ENCODE measurements around the gene RERGL.
"Not testable (repeated sequence)": the region's sequence is repeated elsewhere in the genome, so short reads cannot be mapped to it uniquely, and the experiment has no call there.

The RERGL gene, protein sequence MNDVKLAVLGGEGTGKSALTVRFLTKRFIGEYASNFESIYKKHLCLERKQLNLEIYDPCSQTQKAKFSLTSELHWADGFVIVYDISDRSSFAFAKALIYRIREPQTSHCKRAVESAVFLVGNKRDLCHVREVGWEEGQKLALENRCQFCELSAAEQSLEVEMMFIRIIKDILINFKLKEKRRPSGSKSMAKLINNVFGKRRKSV

DNA sequence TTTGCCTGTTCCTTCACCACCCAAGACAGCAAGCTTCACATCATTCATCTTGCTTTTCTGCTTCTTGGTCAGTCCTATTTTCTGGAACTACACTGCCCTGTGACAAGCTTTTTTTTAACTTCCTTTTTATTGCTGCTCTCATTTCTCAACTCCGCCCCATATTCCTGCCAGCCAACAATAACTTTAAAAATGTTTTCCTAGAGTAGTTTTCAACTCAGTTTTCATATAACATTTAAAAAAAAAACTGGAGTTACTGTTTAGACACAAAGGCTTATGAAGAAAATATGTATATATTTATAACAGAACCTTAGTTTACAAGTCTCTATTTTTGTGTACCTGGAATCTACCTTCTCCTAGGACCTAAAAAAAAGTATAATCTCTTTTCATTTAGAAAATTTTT, at the start of gene RERGL:
Gene RERGL, minus strand, starts transcription at position 101 of the 400 bp plus-strand sequence. Its CDS starts 53 bp downstream, at position 48.
- no peak for DNase-seq

DNA sequence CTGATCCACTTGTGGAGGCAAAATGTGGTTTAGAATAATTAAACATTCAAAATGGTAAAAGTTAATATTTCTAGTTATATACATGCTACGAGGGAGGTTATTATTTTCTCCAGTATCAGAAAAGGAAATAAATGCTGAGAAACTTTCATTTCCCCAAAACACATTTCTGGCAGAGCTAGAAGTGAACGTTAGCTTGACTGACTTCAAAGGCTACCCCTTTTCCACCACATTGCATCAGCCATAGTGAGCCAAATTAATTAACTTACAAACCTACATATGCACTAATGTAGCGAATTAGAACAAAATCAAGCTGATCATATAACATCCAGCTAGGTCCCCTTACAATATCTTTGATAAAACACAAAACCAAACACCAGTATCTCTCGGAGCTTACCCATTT, 49.3 kb upstream of the RERGL start:
- DNase-seq, result no peak

DNA sequence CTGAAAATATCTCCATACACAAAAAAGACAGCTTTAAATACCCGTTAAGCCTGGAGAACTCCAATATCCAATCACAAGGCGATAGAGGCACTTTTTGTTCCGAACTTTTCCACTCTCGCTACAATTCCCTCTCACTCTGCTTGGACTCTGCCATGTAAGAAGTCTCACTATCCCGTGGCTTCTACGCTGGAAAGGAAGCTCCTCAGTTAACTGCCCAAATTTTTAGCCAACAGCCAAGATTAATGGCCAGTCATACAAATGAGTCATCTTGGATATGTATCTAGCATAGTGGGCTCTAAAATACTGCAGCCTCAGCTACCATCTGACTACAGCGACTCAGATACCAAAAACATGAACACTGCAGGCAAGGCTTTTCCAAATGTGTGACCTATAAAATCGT, 45.5 kb upstream of the RERGL start:
- no peak for DNase-seq

DNA sequence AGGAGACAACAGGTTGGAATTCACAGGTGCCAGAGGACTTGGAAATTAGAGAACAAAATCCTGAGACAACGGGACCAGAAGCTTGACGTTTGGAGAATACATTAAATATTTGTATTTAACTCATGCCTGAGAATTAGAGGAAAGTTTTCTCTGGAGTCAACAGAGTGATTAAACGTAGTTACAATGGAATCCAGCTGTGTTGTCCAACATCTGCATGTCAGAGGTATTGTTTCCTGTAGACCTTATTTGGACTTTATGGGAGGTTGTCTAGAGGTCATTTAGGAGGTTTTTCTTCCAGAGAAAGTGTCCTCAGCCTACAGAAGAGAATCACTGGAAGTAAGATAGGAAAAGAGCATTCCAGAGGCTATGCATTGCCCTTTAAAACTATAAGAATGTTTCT, 45.1 kb upstream of the RERGL start:
- no peak for DNase-seq

DNA sequence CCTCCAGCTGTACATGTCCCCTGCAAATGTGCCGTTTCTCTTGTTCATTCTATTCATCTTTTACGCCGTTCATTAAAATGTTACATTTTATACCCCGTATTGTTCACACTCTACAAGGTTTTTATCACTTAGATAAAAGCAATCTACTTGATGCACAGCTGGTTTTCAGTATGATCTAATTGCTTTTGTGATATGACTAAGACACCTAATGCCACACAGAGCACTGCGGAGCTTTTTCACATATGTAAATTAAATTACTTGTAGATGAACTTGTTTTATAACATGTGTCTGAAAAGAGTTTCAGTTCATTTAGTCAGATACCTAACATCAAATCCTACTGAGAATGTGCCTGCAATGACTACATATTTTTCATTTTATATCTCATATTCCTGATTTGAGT, 40.9 kb upstream of the RERGL start:
- no peak for DNase-seq

DNA sequence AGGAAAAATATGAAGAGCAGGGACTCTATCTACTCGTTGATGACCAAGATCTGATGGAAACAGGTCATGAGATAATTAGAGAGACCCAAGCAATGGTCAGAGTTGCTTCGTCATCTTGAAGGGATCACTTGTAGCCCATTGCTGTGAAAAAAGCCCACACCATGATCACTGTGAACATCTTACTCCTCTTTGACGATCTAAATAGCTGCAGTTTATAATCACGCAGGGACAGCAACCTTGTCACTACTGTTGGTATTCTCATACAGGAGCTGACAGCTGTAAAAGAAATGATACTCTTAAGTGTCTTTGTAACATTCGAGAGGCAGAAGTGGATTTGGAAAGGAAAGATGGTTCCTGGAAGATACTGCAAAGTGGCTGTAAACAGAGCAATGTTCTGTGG, 33.7 kb upstream of the RERGL start:
- no peak for DNase-seq

DNA sequence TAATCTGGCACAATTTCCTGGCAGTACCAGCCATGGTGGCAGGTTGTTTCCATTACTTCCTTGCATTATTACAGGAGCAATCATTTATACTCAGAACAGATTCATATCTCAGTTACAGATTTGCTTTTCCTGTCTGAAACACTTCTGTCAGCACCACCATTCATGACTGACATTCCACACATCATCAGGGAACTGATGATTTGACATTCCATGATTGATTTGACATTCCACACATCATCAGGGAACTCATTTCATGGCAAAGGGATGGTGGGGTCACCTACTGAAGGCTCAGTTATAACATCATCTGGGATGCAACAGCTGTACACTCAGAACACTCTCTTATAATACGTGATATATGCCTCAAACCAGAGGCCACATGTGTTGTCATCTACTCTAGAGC, 30.9 kb upstream of the RERGL start:
- no peak for DNase-seq

DNA sequence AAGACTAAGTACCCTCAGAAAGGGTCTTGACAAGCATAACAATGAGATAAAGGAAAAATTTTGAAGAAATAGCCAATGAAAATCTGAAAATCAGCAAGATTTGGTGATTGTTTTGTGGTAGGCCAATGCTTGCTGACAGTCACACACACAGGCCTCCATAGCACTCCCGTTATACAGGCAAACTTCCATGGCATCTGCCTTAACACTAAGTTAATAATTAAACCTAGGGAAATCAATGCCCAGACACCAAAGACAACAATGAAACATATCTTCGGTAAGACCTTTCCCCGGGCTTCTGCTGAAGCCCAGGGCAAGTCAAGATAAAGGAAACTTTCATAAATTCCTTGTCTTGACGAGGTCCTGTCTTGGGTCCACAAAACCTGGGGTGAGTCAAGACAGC, 18.6 kb upstream of the RERGL start:
- DNase-seq, result no peak

DNA sequence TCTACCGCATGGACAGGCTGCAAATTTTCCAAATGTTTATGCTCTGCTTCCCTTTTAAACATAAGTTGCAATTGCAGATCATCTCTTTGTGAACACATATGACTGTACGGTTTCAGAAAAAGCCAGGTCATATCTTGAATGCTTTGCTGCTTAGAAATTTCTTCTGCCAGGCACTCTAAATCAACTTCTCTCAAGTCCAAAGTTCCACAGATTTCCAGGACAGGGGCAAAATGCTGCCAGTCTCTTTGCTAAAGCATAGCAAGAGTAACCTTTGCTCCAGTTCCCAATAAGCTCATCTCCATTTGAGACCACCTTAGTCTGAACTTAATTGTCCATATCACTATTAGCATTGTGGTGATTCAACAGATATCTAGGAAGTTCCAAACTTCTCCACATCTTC, 13.6 kb upstream of the RERGL start:
- DNase-seq, result no peak

DNA sequence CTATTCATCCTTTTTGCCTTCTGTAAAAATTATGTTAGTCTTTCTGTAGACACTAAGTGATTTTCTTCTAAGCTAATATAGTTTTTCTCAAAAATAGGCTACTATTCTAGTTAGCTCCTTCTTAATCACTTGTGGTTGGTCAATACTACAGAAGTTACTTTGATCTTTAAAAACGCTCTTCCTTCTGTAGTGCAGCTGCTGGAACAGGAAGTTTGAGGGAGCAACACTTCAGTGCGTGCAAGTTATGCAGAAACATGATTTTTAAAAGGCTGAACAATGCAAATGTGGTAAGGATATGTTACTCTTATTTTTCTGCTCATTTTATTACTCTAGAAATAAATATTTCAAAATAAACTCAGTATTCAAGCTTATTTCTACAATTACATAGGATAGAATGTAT, 11.1 kb upstream of the RERGL start:
- no peak for DNase-seq

DNA sequence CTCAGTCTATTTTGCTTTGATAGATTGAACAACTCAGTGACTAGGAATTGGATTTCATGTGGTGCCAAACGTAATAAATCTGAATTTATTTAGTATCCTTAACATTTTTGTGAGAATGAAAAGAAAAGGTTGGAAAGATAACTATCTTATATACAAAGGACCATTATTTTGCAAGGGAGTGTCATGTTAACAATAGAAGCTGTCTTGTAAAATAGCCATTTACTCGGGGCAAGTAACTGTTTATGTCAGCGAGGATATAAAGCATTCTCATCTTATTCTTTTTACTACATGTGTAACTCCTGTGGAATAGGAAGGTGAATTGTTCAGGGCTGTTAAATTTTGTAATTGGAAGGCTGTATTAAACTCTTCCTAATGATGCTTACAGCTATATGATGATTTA, 5.9 kb downstream of the RERGL start:
- DNase-seq, result no peak

DNA sequence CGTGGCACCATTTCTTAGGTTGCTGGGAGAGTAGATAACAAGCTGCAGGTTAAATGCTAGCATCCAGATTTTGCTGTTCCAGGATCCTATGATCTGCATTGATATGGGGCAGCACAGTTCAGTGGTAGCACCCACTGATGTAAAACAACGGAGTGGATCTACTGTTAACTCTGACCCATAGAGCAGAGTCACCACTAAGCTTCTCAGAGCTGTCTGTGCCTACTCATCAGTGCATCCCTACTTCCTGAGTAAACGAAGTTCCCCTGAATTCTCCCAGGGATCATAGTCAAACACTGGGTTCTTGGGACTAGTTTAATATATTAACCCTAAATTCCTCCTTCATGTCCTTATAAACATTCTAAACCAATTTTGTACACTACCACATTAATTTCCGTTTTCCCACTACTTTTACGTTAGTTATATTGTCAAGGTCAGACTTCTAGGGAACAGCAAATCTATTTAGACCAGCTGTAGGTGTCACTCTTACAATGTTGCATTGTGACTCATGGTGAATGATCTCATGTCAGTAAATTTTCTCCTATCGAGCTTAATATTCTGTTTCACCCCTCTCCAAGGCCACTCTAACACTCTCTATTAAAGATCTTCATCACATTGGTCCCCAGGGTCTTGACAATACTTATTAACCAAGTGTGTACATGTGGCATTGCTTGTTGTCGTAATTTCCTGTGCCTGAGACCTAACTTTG, 10.3 kb downstream of the RERGL start:
- no peak for DNase-seq

DNA sequence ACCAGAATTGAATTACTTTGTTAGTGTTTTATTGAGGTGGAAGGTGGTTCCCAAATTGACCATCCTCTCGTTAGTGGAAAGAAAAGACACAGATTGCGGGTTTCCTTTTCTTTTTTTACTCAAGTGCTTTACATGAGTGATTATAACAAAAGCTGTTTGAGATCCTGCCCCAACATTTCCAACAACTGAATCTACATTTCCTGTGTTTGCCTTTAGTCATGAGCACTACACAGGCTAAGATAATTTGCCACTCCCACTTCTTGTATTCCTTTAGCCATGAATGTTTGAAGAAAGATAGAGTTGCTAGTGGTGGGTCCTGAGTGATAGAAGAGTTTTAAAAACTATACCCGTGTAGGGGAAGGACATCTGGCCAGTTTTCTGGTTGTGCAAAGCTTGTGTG, 16.0 kb downstream of the RERGL start:
- no peak for DNase-seq

DNA sequence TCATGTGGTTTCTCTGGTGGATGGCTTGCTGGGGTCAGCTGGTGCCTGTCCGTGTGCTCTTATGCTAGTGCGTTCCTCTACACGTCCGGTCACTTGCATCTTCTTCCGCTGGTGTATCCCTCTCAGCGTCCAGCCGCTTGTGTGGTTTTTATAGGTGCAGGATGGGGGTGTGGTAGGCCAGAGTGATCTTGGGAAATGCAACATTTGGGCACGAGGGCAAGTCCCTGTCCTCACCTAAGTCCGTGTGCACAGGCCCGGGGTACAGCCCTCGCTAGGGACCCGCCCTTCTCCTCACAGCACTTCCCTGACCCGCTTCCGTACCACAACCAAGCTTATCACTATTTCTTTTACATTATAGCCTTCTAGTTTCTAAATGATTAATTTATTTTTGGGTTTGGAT, 17.3 kb downstream of the RERGL start:
- DNase-seq, result no peak

DNA sequence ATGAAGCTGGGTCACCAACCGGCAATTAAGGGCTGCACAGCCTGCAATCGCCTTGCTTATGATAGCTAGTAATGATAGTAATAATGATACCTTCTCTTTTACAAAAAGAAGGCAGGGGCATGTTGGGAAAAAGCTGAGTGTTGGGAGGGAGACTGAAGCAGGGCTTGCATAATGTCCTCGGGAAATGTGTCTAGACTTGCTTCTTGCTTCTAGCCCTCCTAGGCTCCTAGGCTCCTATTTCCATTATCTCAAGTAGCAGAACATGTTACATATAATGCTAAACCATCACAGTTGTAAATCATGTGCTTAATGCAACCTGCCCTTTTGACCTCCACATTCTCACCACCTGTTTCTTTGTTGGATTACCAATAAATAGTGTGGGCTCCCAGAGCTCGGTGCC, 18.7 kb downstream of the RERGL start:
- no peak for DNase-seq

DNA sequence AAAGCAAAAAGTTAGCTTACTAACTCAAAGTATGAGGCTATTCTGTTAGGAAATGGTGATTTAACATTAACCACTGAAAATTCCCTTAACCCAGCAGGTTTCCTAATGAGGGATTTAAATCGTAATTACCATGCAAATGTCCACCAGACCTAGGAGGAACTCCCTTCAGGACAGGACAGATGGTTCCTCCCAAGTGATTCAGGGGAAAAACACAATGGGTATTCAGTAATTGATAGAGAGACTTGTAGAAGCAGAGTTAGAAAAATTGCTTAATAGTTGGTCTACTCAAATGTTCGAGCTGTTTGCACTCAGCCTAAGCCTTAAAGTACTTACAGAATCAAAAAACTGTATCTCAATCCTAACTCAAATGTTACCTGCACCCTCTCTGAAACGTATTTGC, 21.6 kb downstream of the RERGL start:
- DNase-seq, result no peak

DNA sequence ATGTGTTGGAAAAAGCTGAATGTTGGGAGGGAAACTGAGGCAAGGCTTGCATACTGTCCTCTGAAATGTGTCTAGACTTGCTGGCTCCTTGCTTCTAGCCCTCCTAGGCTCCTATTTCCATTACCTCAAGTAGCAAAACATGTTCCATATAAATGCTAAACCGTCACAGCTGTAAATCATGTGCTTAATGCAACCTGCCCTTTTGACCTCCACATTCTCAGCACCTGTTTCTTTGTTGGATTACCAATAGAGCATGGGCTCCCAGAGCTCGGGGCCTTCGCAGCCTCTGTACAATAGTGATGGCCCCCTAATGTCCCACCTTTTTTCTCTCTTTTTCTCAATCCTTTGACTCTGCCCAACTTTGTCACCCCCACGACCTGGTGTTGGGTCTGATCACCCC, 23.3 kb downstream of the RERGL start:
- no peak for DNase-seq

DNA sequence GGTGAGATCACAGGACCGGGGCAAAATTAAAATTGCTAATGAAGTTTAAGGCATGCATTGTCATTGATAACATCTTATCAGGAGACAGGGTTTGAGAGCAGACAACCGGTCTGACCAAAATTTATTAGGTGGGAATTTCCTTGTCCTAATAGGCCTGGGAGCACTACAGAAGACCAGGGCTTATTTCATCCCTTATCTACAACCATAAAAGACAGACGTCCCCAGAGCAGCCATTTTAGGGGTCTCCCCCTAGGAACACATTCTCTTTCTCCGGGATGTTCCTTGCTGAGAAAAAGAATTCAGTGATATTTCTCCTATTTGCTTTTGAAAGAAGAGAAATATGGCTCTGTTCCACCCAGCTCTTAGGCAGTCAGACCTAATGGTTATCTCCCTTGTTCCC, 27.1 kb downstream of the RERGL start:
- not testable (repeated sequence) for DNase-seq

DNA sequence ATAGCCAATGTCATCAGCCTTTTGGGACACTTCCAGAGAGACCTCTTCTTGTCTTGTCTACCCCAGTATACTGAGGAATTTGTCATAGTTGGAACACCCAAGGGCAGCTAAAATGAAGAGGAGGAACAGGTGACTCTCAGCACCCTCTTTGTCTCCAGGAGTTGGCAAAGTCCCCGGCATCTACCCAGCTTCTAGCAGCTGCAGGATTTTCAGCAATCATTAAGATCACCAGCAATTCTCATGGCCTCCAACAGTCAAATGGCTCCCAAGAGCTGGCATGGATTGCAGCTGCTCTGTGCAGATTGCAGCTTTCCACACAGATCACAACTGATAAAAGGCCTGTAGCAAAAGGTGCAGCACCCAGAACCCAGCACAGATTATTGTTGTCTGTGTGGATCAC, 32.9 kb downstream of the RERGL start:
- no peak for DNase-seq

DNA sequence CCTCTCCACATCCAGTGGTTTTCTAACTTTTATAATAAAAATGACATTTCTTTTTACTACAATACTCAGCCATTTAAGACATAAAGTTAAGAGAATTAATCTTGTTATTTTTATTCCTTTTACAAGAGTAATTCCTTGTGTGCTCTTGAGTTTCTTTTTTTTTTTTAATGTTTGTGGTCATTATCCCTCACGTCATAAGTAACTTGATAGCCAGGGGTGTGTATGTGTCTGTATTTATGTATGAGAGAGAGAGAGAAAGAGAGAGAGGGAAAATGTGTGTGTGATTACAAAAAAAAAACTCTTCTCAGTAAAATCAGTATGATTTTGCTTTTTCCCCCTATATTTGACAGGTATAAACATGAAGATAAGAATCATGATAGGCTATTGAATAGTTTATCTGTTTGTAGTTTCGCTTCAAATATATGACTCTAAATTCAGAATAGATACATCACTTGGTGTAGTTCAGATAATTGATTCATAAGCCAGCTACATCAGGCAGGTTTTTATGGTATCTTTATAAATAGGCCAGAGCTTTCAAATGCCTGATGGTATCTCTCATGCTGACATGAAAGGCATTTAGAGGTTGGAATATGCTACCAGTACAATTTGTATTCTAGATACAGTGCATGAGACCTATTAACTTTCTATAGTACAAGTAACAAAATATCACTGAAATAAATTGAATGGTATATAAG, 34.9 kb downstream of the RERGL start:
- no peak for DNase-seq

DNA sequence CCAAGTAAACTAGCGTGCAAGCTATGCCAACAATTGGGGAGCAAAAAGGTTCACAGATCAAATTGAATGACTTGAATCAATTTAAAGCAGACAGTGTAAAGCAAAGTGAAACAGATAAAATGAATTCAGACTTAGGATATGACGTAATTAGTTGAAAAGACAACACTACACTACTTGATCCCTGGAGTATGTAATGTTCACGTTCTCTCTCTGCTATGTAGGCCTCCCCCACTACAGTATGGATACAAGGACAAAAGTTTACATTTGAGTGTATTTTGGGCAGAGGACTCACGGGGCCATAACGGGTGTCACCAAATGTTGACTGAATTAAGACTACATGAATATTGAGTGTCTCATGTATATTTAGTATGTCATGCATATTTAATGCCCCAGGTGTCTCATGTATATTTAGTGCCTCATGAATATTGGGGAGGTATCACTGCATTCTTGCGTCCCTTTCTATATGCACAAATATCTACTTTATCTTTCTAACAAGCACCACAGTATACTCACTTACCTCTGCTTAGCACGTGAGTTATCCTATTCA, 44.5 kb downstream of the RERGL start:
- no peak for DNase-seq

DNA sequence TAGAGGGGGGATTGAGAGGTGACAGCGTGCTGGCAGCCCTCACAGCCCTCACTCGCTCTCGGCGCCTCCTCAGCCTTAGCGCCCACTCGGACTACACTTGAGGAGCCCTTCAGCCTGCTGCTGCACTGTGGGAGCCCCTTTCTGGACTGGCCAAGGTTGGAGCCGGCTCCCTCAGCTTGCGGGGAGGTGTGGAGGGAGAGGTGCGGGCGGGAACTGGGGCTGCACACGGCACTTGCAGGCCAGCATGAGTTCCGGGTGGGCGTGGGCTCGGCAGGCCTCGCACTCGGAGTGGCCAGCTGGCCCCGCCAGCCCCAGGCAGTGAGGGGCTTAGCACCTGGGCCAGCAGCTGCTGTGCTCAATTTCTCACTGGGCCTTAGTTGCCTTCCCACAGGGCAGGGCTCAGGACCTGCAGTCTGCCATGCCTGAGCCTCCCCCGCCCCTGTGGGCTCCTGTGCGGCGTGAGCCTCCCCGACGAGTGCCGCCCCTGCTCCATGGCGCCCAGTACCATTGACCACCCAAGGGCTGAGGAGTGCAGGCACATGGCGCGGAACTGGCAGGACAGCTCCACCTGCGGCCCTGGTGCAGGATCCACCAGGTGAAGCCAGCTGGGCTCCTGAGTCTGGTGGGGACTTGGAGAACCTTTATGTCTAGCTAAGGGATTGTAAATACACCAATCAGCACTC, 49.8 kb downstream of the RERGL start:
- not testable (repeated sequence) for DNase-seq
